Choroid plexus epithelial cell (primary cell): ENCODE data around the gene POLR3H.

Experiments used
- DNase-seq: peaks from one replicate; pipeline ENCODE4 v3.0.0-alpha.2; 2010; ENCODE audit warnings: low read depth
- H3K4me3 ChIP-seq: 2 replicates; pipeline ENCODE4 v1.5.1; 2011; ENCODE audit warnings: low read depth, mild to moderate bottlenecking, control low read depth, low read length, moderate library complexity
- CTCF ChIP-seq: conservative IDR thresholded peaks from 2 replicates; pipeline ENCODE4 v1.5.1; 2011; ENCODE audit warnings: low read depth, mild to moderate bottlenecking, control low read depth, inconsistent platforms, low read length, moderate library complexity

Gene POLR3H

GRCh38 chr22:41505511-41506220, 38.6 kb downstream of the POLR3H start:
- no peak for TF ChIP-seq CTCF
- H3K4me3 ChIP-seq: no peak overlapping the region
- no peak for DNase-seq

GRCh38 chr22:41504816-41505215, 39.5 kb downstream of the POLR3H start:
- no peak for DNase-seq
- no peak overlapping the region for H3K4me3 ChIP-seq
- no peak for TF ChIP-seq CTCF

- TF ChIP-seq CTCF: no peak
- no peak for DNase-seq
- no peak overlapping the region for H3K4me3 ChIP-seq
Observed at GRCh38 chr22:41504397-41504796, 39.9 kb downstream of the POLR3H start.

GRCh38 chr22:41501209-41501608, 43.1 kb downstream of the POLR3H start:
- H3K4me3 ChIP-seq: no peak overlapping the region
- peak; percentile 33 for TF ChIP-seq CTCF
- DNase-seq: peak; percentile 29

GRCh38 chr22:41500303-41500702, 44.0 kb downstream of the POLR3H start:
- no peak overlapping the region for H3K4me3 ChIP-seq
- no peak for TF ChIP-seq CTCF
- no peak for DNase-seq

GRCh38 chr22:41499624-41500280, 44.5 kb downstream of the POLR3H start:
- TF ChIP-seq CTCF: no peak
- H3K4me3 ChIP-seq: no peak overlapping the region
- no peak for DNase-seq
